Amniotic stem cell (primary cell): ENCODE measurements around the gene CEP57L1.

Source experiments
- DNase-seq: peaks from one replicate; lab custom pipeline; 2025; lab: John Stamatoyannopoulos, UW

CEP57L1 gene

GRCh38 chr6:109095036-109095834, at the start of gene CEP57L1:
Gene CEP57L1 (plus strand): TSS chr6:109095507. CDS start chr6:109145222, 49,715 bp downstream.
- DNase-seq = peak; percentile 94

GRCh38 chr6:109048176-109048575, 47.1 kb upstream of the CEP57L1 start:
- DNase-seq = no peak

- no peak for DNase-seq
These were observed 46.5 kb upstream of the CEP57L1 start for GRCh38 chr6:109048670-109049415.

GRCh38 chr6:109050012-109050411, 45.3 kb upstream of the CEP57L1 start:
- no peak for DNase-seq

GRCh38 chr6:109050447-109051102, 44.7 kb upstream of the CEP57L1 start:
- DNase-seq = no peak

GRCh38 chr6:109051301-109052017, 43.8 kb upstream of the CEP57L1 start:
- no peak for DNase-seq

- DNase-seq = no peak
These were observed 43.2 kb upstream of the CEP57L1 start for GRCh38 chr6:109052018-109052651.

- DNase-seq = no peak
These were observed 42.5 kb upstream of the CEP57L1 start for GRCh38 chr6:109052852-109053251.

GRCh38 chr6:109053336-109053735, 42.0 kb upstream of the CEP57L1 start:
- no peak for DNase-seq

- no peak for DNase-seq
These were observed 39.5 kb upstream of the CEP57L1 start for GRCh38 chr6:109055771-109056235.

GRCh38 chr6:109056661-109057060, 38.6 kb upstream of the CEP57L1 start:
- DNase-seq = no peak

GRCh38 chr6:109058620-109059019, 36.7 kb upstream of the CEP57L1 start:
- DNase-seq = no peak

- DNase-seq = no peak
These were observed 36.2 kb upstream of the CEP57L1 start for GRCh38 chr6:109059153-109059552.

GRCh38 chr6:109059571-109060021, 35.7 kb upstream of the CEP57L1 start:
- DNase-seq = no peak

GRCh38 chr6:109060571-109060970, 34.7 kb upstream of the CEP57L1 start:
- DNase-seq = no peak

- no peak for DNase-seq
These were observed 33.1 kb upstream of the CEP57L1 start for GRCh38 chr6:109062216-109062615.

- DNase-seq = no peak
These were observed 32.4 kb upstream of the CEP57L1 start for GRCh38 chr6:109062767-109063352.

- no peak for DNase-seq
These were observed 25.6 kb upstream of the CEP57L1 start for GRCh38 chr6:109069746-109070145.

- DNase-seq = no peak
These were observed 24.0 kb upstream of the CEP57L1 start for GRCh38 chr6:109071125-109071917.
